Inflammatory macrophage (primary cell): ENCODE results near the gene EPB41L5.
"Not testable (repeated sequence)": the region's sequence is repeated elsewhere in the genome, so short reads cannot be mapped to it uniquely, and the experiment has no call there.

Experiments
- DNase-seq, 2 donors: peaks; one replicate each; pipeline ENCODE4 v3.0.0-alpha.2; 2020 to 2022

EPB41L5 gene

DNA sequence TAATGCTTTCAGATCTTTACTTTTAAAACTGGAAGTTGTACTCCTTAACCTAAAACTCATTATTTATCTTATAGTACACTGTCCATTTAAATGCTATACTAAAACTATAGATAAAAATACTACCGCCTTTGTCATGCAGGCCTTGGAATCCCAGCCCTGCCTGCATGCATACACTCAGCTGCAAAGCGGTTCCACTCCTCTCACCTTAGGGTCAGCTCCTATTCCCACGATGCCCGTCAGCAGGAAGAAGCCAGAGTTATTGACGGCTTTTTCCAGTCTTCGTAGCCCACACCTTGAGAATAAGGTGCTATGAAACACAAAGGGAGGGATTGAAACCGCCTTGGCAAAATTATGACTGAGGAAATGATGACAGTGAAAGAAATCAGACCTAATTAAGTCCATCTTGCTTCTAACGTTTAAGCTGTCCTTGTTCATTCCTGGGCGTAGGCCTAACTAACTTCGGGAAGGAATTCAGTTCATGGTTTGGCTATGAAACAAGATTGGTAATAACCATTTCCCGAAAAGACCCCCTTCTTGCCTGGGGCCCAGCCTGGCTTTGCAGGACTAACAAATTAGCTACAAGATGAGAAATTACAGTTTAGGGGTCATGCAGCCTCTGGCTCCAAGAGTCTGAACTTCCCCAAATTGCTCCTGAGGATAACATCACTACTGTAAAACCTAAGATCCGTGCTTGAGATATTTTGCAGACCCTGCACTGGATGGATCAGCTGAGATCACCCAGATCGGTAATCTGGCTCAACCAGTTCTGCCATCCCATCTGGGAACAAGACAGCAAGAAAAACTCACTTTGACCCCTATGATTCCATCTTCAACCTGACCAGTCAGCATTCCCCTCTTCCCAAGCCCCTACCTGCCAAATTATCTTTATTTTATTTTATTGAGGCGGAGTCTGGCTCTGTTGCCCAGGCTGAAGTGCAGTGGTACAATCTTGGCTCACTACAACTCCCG is 17.1 kb downstream of the EPB41L5 start:
- no peak for DNase-seq

DNA sequence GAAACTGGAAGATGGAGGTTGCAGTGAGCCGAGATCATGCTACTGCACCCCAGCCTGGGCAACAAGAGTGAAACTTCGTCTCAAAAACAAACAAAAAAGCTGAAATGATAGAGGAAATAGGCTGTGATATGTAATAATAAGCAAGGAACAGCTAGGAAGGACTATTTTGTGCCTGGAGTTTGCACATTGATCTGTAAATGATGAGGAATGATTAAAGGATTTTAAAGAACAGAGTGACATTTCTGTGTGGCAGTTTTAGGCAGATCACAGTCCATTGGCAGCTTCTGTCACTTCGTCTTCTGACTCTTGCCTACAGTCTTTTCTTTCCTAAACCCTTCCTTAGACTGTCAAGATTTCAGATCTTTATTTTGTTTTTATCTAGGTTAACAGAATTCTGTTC is 19.4 kb downstream of the EPB41L5 start:
- DNase-seq = no peak

DNA sequence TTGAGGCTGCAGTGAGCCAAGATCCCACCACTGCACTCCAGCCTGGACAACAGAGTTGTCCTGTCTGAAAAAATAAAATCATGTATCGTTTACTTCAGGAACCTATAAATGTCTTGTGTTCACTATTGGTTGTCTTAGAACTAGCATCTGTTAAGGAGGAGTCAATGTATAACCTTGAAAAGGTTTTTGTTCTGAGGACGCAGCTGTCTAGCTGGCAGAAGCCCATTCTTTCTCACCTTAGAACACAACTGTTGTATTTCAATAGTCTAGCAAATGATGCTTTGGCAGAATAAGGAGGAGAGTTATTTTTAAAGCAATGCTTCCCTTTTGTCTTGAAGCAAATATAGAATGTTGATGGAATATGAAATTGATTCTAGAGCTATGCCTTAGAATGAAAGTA is 21.1 kb downstream of the EPB41L5 start:
- DNase-seq = no peak

DNA sequence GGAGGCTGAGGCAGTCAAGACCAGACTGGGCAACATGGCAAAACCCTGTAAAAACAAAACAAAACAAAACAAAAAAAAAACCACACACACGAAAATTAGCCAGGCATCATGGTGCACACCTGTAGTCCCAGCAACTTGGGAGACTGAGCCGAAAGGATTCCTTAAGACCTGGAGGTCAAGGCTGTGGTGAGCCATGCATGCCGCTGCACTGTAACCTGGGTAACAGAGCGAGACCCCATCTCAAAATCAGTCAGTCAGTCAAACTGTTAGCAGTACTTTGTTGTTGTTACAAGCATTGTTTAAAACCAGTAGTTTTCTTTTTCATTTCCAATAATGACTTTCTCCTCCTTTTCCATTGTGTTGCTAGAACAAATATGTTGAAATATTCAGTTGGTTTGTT is 21.7 kb downstream of the EPB41L5 start:
- no peak for DNase-seq

DNA sequence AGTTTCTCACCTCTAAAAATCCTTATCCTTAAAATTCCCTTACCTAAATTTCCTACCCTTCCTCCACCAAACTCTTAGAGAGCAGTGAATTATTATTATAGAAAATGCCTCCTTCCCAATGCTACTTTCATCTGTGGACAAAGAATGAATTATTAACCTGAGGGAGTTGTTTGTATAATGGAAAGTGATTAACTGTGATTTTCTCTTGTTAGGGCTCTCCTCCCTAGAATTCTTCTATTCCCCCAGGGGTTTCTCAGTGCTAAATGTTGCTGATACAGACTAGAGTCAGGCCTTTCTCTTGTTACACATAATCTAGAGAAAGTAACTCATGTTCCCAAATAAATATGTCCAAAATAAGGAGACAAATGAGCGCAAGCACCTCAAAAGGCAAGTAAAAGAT is 23.3 kb downstream of the EPB41L5 start:
- DNase-seq = no peak

DNA sequence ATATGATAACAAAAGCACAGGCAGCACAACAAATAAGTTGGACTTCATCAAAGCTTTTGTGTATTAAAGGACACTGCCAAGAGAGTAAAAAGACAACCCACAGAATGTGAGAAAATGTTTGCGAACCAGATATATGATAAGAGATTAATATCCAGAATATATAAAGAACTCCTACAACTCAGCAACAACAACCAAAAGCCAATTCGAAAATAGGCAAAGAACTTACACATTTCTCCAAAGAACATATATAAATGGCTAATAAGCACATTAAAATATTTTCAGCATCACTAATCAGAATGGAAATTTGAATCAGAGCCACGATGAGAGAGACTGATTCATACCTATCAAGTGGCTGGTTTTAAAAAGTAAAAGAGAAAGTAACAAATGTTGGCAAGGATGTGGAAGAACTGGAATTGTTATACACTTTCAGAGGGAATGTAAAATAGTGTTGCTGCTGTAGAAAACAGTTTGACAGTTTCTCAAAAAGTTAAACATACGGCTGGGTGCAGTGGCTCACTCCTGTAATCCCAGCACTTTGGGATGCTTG is 25.2 kb downstream of the EPB41L5 start:
- DNase-seq = no peak

DNA sequence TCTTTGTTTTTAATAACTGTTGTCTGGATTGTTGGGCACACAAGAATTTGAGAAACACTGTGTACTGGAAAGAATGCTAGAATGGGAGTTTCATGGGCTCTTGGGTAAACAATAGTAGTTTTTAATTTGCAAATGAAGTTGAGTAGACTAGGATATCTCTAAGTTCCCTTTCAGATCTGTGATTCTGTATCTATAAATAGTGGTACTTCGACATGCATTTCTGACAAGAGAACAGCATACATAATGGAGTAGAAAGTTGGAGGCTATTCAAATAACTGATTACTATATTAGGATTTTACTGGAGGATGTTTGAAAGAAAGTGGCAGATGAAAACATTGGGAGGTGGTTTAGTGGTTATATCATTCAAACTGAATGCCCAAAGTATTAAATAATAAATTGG is 29.5 kb downstream of the EPB41L5 start:
- DNase-seq = no peak

DNA sequence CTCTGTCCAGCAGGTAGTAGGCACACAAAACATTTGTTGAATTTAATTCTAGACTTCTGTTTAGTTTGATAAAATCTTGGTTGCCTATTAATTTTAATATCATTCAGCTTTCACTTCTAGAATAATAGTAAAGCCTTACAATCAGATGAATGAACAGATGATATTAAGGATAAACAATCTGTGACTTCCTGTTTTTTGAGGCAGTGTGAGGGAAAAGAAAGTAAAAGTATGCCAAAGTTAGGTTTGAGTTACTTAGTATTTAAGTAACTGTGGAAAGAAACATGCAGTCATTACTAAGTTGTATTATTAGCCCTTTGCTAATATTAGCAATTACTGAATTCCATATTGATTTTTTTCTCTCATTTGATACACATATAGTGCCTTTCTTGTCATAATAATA is 31.5 kb downstream of the EPB41L5 start:
- no peak for DNase-seq

DNA sequence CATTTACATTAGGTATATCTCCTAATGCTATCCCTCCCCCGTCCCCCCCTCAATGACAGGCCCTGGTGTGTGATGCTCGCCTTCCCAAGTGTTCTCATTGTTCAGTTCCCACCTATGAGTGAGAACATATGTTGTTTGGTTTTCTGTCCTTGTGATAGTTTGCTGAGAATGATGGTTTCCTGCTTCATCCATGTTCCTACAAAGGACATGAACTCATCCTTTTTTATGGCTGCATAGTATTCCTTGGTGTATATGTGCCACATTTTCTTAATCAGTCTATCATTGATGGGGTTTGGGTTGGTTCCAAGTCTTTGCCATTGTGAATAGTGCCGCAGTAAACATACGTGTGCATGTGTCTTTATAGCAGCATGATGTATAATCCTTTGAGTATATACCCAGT is 32.9 kb downstream of the EPB41L5 start:
- DNase-seq = not testable (repeated sequence)

DNA sequence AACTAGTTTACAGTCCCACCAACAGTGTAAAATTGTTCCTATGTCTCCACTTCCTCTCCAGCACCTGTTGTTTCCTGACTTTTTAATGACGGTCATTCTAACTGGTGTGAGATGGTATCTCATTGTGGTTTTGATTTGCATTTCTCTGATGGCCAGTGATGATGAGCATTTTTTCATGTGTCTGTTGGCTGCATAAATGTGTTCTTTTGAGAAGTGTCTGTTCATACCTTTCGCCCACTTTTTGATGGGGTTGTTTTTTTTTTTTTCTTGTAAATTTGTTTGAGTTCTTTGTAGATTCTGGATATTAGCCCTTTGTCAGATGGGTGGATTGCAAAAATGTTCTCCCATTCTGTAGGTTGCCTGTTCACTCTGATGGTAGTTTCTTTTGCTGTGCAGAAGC is 33.4 kb downstream of the EPB41L5 start:
- DNase-seq = not testable (repeated sequence)

DNA sequence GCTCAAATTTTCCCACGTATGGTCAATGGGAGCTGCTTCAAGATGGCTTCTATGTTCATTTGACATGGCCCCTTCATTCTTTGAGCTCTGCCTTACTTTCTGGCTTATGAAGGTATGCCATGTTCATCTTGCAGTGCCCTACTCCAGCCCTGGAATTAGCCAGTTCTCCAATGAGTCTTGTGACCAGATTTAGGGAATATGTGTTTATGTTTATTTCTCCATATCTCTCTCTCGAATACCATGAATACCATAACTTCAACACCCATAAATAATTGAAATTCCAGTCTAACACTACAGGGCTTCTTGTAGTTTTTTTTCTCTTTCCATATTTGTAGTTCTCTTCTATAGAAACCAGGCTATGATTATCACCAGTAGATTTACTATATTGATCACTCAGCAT is 39.7 kb downstream of the EPB41L5 start:
- no peak for DNase-seq

DNA sequence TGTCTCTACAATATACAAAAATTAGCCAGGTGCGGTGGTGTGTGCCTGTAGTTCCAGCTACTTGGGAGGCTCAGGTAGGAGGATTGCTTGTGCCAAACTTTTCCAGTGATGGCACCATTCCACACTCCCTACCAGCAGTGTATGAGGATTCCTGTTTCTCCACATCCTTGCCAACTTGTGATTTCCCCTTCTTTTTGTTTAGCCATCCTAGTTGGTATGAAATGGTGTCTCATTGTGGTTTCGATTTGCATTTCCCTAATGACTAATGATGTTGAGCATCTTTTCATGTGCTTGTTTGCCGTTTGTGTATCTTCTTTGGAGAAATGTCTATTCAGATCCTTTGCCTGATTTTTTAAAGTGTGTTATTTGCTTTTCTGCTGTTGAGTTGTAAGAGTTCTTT is 41.0 kb downstream of the EPB41L5 start:
- DNase-seq = no peak

DNA sequence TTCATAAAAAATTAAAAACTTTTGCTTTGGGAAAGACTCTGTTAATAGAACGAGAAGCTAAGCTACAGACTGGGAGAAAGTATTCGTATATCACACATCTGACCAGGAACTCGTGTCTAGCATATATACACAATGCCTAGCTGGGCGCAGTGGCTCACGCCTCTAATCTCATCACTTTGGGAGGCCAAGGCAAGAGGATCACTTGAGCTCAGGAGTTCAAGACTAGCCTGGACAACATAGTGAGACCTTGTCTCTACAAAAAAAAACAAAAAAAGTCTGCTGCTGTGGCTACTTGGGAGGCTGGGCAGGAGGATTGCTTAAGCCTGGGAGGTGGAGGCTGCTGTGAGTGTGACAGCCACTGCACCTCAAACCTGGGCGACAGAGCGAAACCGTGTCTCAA is 46.6 kb downstream of the EPB41L5 start:
- DNase-seq = no peak

DNA sequence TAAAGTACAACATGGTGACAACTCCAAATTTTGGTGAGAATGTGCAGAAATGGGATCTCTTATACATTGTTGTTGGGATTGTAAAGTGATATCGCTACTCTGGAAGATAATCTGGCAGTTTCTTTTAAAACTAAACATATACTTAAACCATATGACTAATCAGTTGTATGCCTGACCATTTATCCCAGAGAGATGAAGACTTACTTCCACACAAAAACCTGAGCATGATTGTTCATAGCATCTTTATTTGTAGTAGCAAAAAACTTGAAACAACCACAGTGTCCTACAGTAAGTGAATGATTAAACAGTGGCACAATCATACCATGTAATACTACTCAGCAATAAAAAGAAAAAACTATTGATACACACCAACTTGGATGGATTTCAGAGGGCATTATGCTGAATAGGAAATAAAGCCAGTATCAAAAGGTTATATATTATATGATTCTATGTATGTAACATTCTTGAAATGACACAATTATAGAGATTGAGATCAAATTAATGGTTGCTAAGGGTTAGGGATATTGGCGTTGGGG is 47.3 kb downstream of the EPB41L5 start:
- no peak for DNase-seq

DNA sequence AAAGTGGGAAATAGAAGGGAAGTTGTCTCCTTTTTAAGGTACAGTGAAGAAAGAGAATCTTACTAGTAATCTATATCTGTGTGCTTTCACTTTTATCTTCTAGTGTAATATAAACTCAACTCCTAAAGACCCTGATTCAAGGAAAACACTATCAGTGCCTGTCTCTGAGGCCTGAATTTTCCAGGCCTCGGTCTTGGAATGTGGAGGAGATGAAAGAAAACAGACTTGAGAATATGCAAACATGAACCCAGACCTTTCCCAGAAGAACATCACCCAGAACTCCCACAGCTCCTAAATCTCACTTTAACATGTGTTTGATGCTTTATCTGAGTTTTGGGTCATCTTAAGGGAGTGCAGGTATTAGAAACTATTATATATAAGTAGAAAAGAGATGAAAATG is 51.8 kb downstream of the EPB41L5 start:
- no peak for DNase-seq

DNA sequence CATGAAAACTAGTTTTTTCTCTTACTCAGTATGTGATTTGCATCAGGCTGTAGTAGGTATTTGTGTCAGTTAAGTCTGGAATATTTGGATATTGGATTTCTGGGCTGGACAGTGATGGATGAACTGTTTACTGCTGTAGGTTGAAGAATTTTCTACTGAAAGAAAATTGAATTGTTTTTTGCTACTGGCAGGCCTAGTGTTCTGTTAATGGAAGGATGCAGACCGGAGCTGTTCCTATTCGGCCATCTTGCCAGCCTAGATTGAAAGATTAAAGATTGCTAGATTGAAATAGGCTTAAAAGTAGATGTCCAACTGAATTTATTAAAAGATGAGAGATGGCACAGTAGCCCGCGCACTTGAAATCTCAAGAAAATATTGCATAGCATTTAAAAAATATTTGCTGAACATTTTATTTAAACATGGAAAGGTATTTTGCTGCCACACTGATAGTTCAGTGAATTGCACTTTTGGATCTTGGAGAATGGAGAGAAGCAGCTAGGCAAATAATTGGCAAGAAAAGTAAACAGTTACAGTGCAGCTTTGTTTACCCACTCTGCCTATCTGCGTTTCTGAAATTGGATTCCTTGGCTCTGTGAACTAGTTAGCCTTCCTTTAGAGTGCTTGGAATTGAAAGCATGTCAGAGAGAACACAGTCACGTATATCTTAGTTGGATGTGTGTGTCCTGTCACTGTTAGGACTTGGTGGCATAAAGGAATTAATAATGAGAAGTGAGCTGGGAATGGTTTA is 54.1 kb downstream of the EPB41L5 start:
- no peak for DNase-seq

DNA sequence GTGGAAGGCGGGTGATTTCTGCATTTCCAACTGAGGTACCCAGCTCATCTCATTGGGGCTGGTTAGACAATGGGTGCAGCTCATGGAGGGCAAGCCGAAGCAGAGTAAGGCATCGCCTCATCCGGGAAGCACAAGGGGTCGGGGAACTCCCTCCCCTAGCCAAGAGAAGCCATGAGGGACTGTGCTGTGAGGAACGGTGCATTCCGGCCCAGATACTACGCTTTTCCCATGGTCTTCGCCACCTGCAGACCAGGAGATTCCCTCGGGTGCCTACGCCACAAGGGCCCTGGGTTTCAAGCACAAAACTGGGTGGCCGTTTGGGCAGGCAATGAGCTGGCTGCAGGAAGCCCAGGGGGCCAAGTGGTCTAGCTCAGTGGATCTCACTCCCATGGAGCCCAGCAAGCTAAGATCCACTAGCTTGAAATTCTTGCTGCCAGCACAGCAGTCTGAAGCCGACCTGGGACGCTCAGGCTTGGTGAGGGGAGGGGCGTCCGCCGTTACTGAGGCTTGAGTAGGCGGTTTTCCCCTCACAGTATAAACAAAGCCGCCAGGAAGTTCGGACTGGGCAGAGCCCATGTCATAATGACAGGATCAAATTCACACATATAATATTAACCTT is 55.3 kb downstream of the EPB41L5 start:
- DNase-seq = not testable (repeated sequence)

DNA sequence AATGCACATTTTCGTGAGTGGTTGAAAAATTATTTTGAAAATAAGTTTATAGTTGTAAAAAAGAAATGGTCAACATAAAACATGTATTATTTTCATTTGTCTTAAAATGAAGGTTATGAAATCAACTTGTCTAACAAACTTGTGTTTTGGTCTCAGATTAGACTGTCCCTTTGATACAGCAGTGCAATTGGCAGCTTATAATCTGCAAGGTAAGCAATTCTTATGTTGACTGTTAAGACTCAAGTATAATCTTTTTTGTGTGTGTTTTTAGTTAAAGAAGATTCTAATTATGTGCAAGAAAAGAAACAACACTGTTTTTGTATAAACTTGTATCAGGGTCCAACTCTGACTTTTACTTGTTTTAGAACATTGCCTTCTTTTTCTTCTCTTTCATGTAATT is 62.7 kb downstream of the EPB41L5 start:
- no peak for DNase-seq

DNA sequence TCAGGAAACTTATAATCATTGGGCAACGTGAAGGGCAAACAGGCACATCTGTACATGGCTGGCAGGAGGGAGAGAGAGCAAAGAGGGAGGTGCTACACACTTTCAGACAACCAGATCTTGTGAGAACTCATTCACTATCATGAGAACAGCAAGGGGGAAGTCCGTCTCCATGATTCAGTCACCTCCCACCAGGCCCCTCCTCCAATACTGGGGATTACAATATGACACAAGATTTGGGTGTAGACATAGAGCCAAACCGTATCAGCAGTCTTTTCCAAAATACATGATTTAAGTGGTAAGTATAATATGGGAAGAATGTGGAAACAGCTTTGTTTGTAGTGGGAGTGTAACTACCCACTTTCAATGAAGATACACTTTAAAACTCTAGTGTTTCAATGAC is 65.0 kb downstream of the EPB41L5 start:
- DNase-seq = peak; percentile 21 to 32

DNA sequence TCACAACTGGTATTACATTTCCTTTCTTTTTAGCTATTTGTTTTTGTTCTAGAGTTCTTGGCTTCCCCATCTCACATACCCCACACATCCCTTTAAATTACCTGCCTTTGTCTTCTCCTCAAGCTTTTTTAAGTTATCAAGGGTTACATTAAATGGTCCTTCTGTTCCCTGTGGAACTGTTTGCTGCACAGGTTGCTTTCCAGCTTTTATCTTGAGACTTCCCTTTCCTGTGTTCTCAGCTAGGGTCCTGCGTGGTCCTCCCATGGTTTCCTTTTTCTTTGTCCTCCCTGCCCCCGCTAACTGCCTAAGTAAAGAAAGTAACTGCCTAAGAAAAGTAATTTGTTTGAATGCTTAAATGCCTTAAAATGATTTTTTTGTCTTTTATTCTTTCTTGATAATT is 66.8 kb downstream of the EPB41L5 start:
- DNase-seq = no peak

DNA sequence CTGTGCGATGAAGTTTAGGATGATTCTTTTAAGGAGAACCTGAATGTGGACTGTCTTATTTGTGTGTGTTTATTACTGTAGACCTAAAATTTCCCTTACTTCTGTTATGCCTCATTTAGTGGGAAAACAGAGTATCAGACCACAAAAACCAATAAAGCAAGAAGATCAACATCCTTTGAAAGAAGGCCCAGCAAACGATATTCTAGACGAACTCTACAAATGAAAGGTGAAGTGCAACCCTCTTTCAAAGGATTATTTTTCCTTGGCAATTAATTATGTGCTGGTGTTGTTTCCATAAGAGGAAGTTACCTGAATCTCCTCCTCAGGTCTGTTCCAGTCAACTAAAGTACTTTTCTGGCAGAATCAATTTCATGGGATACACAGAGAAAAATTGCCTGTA is 78.6 kb downstream of the EPB41L5 start:
- no peak for DNase-seq

DNA sequence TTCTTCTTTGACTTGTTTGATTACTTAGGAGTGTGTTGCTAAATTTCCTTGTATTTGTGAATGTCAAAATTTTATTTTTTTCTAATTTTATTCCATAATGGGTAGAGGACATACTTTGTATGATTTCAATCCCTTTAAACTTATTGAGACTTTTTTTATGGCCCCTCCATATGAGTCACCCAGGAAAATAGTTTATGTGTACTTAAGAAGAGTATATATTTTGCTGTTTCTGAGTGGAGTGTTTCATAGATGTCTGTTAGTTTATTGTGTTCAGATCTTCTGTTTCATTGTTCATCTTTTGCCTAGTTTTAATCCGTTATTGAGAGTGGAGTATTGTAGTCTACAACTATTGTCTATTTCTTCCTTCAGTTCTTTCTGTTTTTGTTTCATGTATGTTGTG is 81.9 kb downstream of the EPB41L5 start:
- DNase-seq = no peak

DNA sequence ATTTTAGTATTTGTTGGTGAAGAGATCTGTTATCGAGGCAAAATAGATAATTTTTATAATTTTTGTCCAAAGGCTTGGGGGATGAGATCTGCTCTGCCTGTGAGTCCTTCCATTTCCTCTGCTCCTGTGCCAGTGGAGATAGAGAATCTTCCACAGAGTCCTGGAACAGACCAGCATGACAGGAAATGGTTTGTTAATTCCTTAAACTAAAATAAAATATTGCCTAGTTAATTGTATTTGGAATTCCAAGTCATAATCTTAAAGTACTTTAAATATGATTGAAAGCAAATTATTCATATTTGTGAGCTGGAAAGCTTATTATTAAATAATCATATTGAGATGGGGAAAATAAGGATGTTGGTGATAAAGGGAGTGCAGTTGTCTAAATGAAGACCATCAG is 87.8 kb downstream of the EPB41L5 start:
- DNase-seq = no peak
